ENCODE data around the gene SLC9A3.

Gene SLC9A3

GRCh38 chr5:549229-549628 is 25.0 kb upstream of the SLC9A3 start:
- no peak for DNase-seq (ENCODE audit: low spot score in 2 of 2)
- peaks cover 34% of the 10 kb centered on the region for H3K27me3 Mint-ChIP-seq
- no peaks in the 10 kb centered on the region for H3K9me3 Mint-ChIP-seq
- no peaks in the 10 kb centered on the region for H3K4me1 Mint-ChIP-seq
- H3K36me3 Mint-ChIP-seq (ENCODE audit: insufficient read depth) = peaks cover 2% of the 10 kb centered on the region
- H3K27ac Mint-ChIP-seq (ENCODE audit: low read depth) = no peak overlapping the region
- ATAC-seq (replicated peaks; ENCODE audit: extremely low read depth, poor library complexity, severe bottlenecking) = no peak
- no peak overlapping the region for H3K4me3 Mint-ChIP-seq

- ATAC-seq (replicated peaks; ENCODE audit: extremely low read depth, poor library complexity, severe bottlenecking) (no peak), DNase-seq (ENCODE audit: low spot score in 2 of 2) (no peak)
- Mint-ChIP-seq H3K27ac (ENCODE audit: low read depth) (no peak overlapping the region), H3K27me3 (peaks cover 34% of the 10 kb centered on the region), H3K9me3 (no peaks in the 10 kb centered on the region), H3K4me3 (no peak overlapping the region), H3K36me3 (ENCODE audit: insufficient read depth) (no peaks in the 10 kb centered on the region), H3K4me1 (peaks cover 10% of the 10 kb centered on the region)
Observed at GRCh38 chr5:548256-548655, 24.0 kb upstream of the SLC9A3 start.

- Mint-ChIP-seq H3K9me3 (no peaks in the 10 kb centered on the region), H3K4me1 (peaks cover 12% of the 10 kb centered on the region), H3K27me3 (peaks cover 34% of the 10 kb centered on the region), H3K36me3 (ENCODE audit: insufficient read depth) (no peaks in the 10 kb centered on the region), H3K27ac (ENCODE audit: low read depth) (no peak overlapping the region), H3K4me3 (no peak overlapping the region)
- ATAC-seq (replicated peaks; ENCODE audit: extremely low read depth, poor library complexity, severe bottlenecking) (no peak), DNase-seq (ENCODE audit: low spot score in 2 of 2) (no peak)
Observed at GRCh38 chr5:547086-547924, 23.1 kb upstream of the SLC9A3 start.

GRCh38 chr5:546376-546908 is 22.2 kb upstream of the SLC9A3 start:
- Mint-ChIP-seq H3K27ac (ENCODE audit: low read depth) (peak overlapping the region; percentile 65), H3K36me3 (ENCODE audit: insufficient read depth) (no peaks in the 10 kb centered on the region), H3K9me3 (no peaks in the 10 kb centered on the region), H3K27me3 (peaks cover 34% of the 10 kb centered on the region), H3K4me3 (no peak overlapping the region), H3K4me1 (peaks cover 12% of the 10 kb centered on the region)
- ATAC-seq (replicated peaks; ENCODE audit: extremely low read depth, poor library complexity, severe bottlenecking) (no peak), DNase-seq (ENCODE audit: low spot score in 2 of 2) (no peak)

GRCh38 chr5:545641-546375 is 21.6 kb upstream of the SLC9A3 start:
- Mint-ChIP-seq H3K27me3 (peaks cover 30% of the 10 kb centered on the region), H3K9me3 (no peaks in the 10 kb centered on the region), H3K4me1 (peaks cover 12% of the 10 kb centered on the region), H3K36me3 (ENCODE audit: insufficient read depth) (no peaks in the 10 kb centered on the region), H3K27ac (ENCODE audit: low read depth) (peak overlapping the region; percentile 65), H3K4me3 (no peak overlapping the region)
- DNase-seq (ENCODE audit: low spot score in 2 of 2) (no peak), ATAC-seq (replicated peaks; ENCODE audit: extremely low read depth, poor library complexity, severe bottlenecking) (no peak)

GRCh38 chr5:544675-545355 is 20.6 kb upstream of the SLC9A3 start:
- Mint-ChIP-seq H3K36me3 (ENCODE audit: insufficient read depth) (no peaks in the 10 kb centered on the region), H3K4me3 (no peak overlapping the region), H3K27me3 (peaks cover 27% of the 10 kb centered on the region), H3K27ac (ENCODE audit: low read depth) (no peak overlapping the region), H3K9me3 (no peaks in the 10 kb centered on the region), H3K4me1 (peaks cover 12% of the 10 kb centered on the region)
- ATAC-seq (replicated peaks; ENCODE audit: extremely low read depth, poor library complexity, severe bottlenecking) = no peak
- no peak for DNase-seq (ENCODE audit: low spot score in 2 of 2)

- H3K36me3 Mint-ChIP-seq (ENCODE audit: insufficient read depth) = no peaks in the 10 kb centered on the region
- H3K27me3 Mint-ChIP-seq = peaks cover 19% of the 10 kb centered on the region
- H3K9me3 Mint-ChIP-seq = no peaks in the 10 kb centered on the region
- ATAC-seq (replicated peaks; ENCODE audit: extremely low read depth, poor library complexity, severe bottlenecking) (peak; percentile 79), DNase-seq (ENCODE audit: low spot score in 2 of 2) (peak in 1 of 2 donors; percentile 17)
- peaks cover 12% of the 10 kb centered on the region for H3K4me1 Mint-ChIP-seq
- H3K4me3 Mint-ChIP-seq = peak overlapping the region; percentile 68
- peak overlapping the region; percentile 85 for H3K27ac Mint-ChIP-seq (ENCODE audit: low read depth)
Observed at GRCh38 chr5:543755-544674, 19.8 kb upstream of the SLC9A3 start.

GRCh38 chr5:543351-543750 is 19.1 kb upstream of the SLC9A3 start:
- Mint-ChIP-seq H3K4me3 (peak overlapping the region; percentile 68), H3K9me3 (no peaks in the 10 kb centered on the region), H3K36me3 (ENCODE audit: insufficient read depth) (no peaks in the 10 kb centered on the region), H3K27me3 (peaks cover 16% of the 10 kb centered on the region), H3K4me1 (peaks cover 12% of the 10 kb centered on the region), H3K27ac (ENCODE audit: low read depth) (peak overlapping the region; percentile 85)
- ATAC-seq (replicated peaks; ENCODE audit: extremely low read depth, poor library complexity, severe bottlenecking) (no peak), DNase-seq (ENCODE audit: low spot score in 2 of 2) (no peak)

- peaks cover 9% of the 10 kb centered on the region for H3K27me3 Mint-ChIP-seq
- peaks cover 1% of the 10 kb centered on the region for H3K36me3 Mint-ChIP-seq (ENCODE audit: insufficient read depth)
- H3K27ac Mint-ChIP-seq (ENCODE audit: low read depth) = peak overlapping the region; percentile 85
- H3K4me1 Mint-ChIP-seq = peaks cover 12% of the 10 kb centered on the region
- no peaks in the 10 kb centered on the region for H3K9me3 Mint-ChIP-seq
- H3K4me3 Mint-ChIP-seq = peak overlapping the region; percentile 68
- DNase-seq (ENCODE audit: low spot score in 2 of 2) (no peak), ATAC-seq (replicated peaks; ENCODE audit: extremely low read depth, poor library complexity, severe bottlenecking) (no peak)
Observed at GRCh38 chr5:542319-543311, 18.4 kb upstream of the SLC9A3 start.

- no peak overlapping the region for H3K27ac Mint-ChIP-seq (ENCODE audit: low read depth)
- H3K4me1 Mint-ChIP-seq = peaks cover 12% of the 10 kb centered on the region
- DNase-seq (ENCODE audit: low spot score in 2 of 2) (no peak), ATAC-seq (replicated peaks; ENCODE audit: extremely low read depth, poor library complexity, severe bottlenecking) (no peak)
- no peak overlapping the region for H3K4me3 Mint-ChIP-seq
- H3K36me3 Mint-ChIP-seq (ENCODE audit: insufficient read depth) = peaks cover 1% of the 10 kb centered on the region
- H3K9me3 Mint-ChIP-seq = no peaks in the 10 kb centered on the region
- peaks cover 7% of the 10 kb centered on the region for H3K27me3 Mint-ChIP-seq
Observed at GRCh38 chr5:541539-542318, 17.5 kb upstream of the SLC9A3 start.

Data from central memory CD8-positive, alpha-beta T cell (primary cell).